Esophagus squamous epithelium (tissue), 5 donors: ENCODE measurements around the gene TTC21A. TPM values are rescaled to one million over a fixed set of nuclear protein-coding genes. Genes with fewer than 3 reads are reported as not detected.
A peak's percentile ranks its signal among the peaks of the same experiment; 100 is the strongest.
"Not testable (repeated sequence)": the region's sequence is repeated elsewhere in the genome, so short reads cannot be mapped to it uniquely, and the experiment has no call there.

ENCODE experiments used
- DNase-seq: peaks from one replicate; lab custom pipeline; 2025; lab: John Stamatoyannopoulos, UW
- H3K27ac ChIP-seq, 4 donors: fragments of 200-600 bp; sonication (generic); one replicate each; pipeline ENCODE4 v1.5.1; 2016 to 2019; ENCODE audit warnings: mild to moderate bottlenecking in 1 of 4
- H3K27me3 ChIP-seq, 4 donors: fragments of 200-600 bp; sonication (generic); 1 replicate in 3 of 4; 2 replicates in 1 of 4; pipeline versions ENCODE4 v1.5.1 to v1.6.0; 2017 to 2021; ENCODE audit warnings: antibody characterized with exemption in 1 of 4
- H3K36me3 ChIP-seq, 3 donors: fragments of 200-600 bp; sonication (generic); one replicate each; pipeline ENCODE4 v1.5.1; 2016 to 2019
- H3K4me1 ChIP-seq, 3 donors: fragments of 200-600 bp; sonication (generic); one replicate each; pipeline ENCODE4 v1.5.1; 2017 to 2019
- H3K4me3 ChIP-seq, 4 donors: fragments of 200-600 bp; sonication (generic); 1 replicate in 3 of 4; 2 replicates in 1 of 4; pipeline ENCODE4 v1.5.1; 2016 to 2019; ENCODE audit warnings: mild to moderate bottlenecking in 2 of 4, moderate library complexity in 1 of 4
- H3K9me3 ChIP-seq, 3 donors: fragments of 200-600 bp; sonication (generic); one replicate each; pipeline ENCODE4 v1.5.1; 2016 to 2019
- POLR2A ChIP-seq, 4 donors: fragments of 450-650 bp; IDR thresholded peaks; one replicate each; pipeline ENCODE4 v1.6.1; 2017; ENCODE audit warnings: antibody characterized with exemption in 4 of 4, mild to moderate bottlenecking in 4 of 4, moderate library complexity in 3 of 4
- whole genome bisulfite sequencing, 2 donors: methylation state at CpG; one replicate each; pipeline ENCODE4 v1.1.5; 2018; 5-methylcytosine and 5-hydroxymethylcytosine counted together
- intact Hi-C: fragments of 100-400 bp; cut with DNase I; formaldehyde crosslinking; loops from one replicate; pipeline ENCODE4 v1.15.0; 2022
- total RNA-seq, 4 donors: library from RNA; depleted of rRNA; stranded (reverse); fragments of >200 nt; gene quantifications; one replicate each; pipeline ENCODE4 v1.1.0, GENCODE V29; 2016
- TF ChIP-seq, protein P1 (sequence below), 6 experiments: fragments of 450-650 bp in 4 of 6; fragments of 200-600 bp in 2 of 6; sonication (generic) in 2 of 6; IDR thresholded peaks; one replicate each; pipeline ENCODE4 v1.5.1; 2016 to 2019; ENCODE audit warnings: antibody characterized with exemption in 6 of 6, mild to moderate bottlenecking in 4 of 6, moderate library complexity in 4 of 6
- donor health status: DM: yes; HTN: yes; CAD: no.

TTC21A gene, protein sequence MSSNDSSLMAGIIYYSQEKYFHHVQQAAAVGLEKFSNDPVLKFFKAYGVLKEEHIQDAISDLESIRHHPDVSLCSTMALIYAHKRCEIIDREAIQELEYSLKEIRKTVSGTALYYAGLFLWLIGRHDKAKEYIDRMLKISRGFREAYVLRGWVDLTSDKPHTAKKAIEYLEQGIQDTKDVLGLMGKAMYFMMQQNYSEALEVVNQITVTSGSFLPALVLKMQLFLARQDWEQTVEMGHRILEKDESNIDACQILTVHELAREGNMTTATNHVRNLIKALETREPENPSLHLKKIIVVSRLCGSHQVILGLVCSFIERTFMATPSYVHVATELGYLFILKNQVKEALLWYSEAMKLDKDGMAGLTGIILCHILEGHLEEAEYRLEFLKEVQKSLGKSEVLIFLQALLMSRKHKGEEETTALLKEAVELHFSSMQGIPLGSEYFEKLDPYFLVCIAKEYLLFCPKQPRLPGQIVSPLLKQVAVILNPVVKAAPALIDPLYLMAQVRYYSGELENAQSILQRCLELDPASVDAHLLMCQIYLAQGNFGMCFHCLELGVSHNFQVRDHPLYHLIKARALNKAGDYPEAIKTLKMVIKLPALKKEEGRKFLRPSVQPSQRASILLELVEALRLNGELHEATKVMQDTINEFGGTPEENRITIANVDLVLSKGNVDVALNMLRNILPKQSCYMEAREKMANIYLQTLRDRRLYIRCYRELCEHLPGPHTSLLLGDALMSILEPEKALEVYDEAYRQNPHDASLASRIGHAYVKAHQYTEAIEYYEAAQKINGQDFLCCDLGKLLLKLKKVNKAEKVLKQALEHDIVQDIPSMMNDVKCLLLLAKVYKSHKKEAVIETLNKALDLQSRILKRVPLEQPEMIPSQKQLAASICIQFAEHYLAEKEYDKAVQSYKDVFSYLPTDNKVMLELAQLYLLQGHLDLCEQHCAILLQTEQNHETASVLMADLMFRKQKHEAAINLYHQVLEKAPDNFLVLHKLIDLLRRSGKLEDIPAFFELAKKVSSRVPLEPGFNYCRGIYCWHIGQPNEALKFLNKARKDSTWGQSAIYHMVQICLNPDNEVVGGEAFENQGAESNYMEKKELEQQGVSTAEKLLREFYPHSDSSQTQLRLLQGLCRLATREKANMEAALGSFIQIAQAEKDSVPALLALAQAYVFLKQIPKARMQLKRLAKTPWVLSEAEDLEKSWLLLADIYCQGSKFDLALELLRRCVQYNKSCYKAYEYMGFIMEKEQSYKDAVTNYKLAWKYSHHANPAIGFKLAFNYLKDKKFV (N-terminal part only)
- total RNA-seq: 1 to 10 TPM; 1.6 to 2.9 (median 2.5) TPM

DNA sequence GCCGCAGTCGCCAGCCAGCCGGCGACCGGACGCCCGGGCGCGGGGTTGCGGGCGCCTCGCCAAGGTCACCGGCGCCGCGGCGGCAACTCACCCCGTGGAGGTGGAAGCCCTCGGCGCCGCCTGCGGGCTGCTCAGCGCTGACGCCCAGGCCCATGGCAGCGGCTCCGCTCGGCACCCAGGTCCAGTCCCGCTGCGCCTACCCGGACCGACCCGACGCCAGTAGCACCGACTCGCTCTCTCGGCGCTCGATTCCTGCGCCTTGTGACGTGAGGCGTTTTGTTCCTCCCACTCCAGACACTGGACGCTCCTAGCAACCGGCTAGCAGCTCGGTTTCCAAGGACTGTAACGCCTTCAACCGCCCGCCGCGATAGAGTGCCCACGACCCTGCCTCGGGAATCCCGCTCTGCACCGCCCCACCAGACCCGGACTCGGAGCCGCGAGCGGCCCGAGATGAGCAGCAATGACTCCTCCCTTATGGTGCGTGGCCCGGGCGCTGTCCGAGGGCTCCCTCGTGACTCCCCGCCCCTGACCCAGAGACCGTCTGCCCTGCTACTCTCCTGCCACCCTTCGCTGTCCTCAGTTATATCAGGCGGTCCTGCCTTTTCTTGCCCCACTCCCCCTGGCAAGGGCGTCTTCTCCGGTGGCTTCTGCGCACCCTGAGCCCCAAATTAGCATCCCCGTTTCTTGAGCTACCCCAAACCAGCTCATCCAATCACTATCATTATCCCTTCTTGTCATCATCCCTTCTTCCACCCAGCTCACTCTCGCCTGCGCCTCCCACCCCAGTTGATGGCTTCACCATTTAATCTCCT, at the start of gene TTC21A, which contains the start of gene GORASP1:
TTC21A (plus strand) TSS at position 293 of the 812 bp plus-strand sequence; CDS start at position 451, 158 bp downstream.
GORASP1 (minus strand) TSS at position 240 of the 812 bp plus-strand sequence; CDS start at position 154, 86 bp downstream.
- peak; percentile 23 for DNase-seq
- intact Hi-C loops: loop anchor here (10.0 kb wide), 1 partner anchor 177 kb away; the partner anchor contains the start of gene CX3CR1
- peak within 1 kb of the TSS; percentile 89 to 99 (median 96) for H3K27ac ChIP-seq
- TF ChIP-seq, protein P1, sequence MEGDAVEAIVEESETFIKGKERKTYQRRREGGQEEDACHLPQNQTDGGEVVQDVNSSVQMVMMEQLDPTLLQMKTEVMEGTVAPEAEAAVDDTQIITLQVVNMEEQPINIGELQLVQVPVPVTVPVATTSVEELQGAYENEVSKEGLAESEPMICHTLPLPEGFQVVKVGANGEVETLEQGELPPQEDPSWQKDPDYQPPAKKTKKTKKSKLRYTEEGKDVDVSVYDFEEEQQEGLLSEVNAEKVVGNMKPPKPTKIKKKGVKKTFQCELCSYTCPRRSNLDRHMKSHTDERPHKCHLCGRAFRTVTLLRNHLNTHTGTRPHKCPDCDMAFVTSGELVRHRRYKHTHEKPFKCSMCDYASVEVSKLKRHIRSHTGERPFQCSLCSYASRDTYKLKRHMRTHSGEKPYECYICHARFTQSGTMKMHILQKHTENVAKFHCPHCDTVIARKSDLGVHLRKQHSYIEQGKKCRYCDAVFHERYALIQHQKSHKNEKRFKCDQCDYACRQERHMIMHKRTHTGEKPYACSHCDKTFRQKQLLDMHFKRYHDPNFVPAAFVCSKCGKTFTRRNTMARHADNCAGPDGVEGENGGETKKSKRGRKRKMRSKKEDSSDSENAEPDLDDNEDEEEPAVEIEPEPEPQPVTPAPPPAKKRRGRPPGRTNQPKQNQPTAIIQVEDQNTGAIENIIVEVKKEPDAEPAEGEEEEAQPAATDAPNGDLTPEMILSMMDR (IDR thresholded peaks at IDR 0.05): peak in 1 of 6 experiments; percentile 3
- TF ChIP-seq POLR2A (IDR thresholded peaks at IDR 0.05): peak in 3 of 4 donors; percentile 7 to 89 (median 76)
- no peaks in the 10 kb centered on the region for H3K9me3 ChIP-seq
- no peaks in the 10 kb centered on the region for H3K27me3 ChIP-seq
- 0 to 2% methylated on average over 15 to 18 of the region's 74 CpGs for WGBS, 2 donors
- peaks cover 18 to 58% (median 24%) of the 10 kb centered on the region in 3 donors for H3K4me1 ChIP-seq
- H3K4me3 ChIP-seq: peak within 1 kb of the TSS; percentile 74 to 99 (median 93)
- peaks cover 0 to 21% (median 0%) of the 10 kb centered on the region in 3 donors for H3K36me3 ChIP-seq

DNA sequence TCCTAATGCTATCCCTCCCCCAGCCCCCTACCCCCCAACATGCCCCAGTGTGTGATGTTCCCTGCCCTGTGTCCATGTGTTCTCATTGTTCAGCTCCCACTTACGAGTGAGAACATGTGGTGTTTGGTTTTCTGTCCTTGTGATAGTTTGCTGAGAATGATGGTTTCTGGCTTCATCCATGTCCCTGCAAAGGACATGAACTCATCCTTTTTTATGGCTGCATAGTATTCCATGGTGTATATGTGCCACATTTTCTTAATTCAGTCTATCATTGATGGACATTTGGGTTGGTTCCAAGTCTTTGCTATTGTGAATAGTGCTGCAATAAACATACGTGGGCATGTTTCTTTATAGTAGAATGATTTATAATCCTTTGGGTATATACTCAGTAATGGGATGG, 46.3 kb upstream of the TTC21A start:
- H3K27me3 ChIP-seq, H3K27ac ChIP-seq, intact Hi-C loops, H3K4me3 ChIP-seq, H3K9me3 ChIP-seq, DNase-seq, H3K4me1 ChIP-seq: not testable (repeated sequence)
- 54 to 83% methylated on average over 1 to 2 of the region's 2 CpGs for WGBS, 2 donors
- peaks cover 0 to 29% (median 0%) of the 10 kb centered on the region in 3 donors for H3K36me3 ChIP-seq

DNA sequence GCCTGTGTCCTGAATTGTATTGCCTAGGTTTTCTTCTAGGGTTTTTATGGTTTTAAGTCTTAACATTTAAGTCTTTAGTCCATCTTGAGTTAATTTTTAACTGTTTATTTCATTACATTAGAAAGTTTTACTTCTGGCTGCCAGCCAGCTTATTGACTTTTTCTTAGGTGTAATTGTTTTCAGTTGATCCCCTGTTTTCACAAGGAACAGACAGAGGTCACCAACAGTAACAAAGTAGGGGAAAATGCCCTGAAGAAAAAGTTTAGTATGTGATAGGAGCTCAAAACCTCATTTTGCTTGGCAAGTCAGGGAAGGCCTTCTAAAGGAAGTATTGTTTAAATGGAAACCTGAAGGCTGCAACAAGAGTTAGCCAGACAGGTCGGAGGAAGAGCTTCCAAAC, 45.3 kb upstream of the TTC21A start:
- Histone ChIP-seq H3K9me3 (no peaks in the 10 kb centered on the region), H3K4me3 (no peak overlapping the region), H3K36me3 (peaks cover 0 to 38% (median 0%) of the 10 kb centered on the region in 3 donors), H3K4me1 (no peaks in the 10 kb centered on the region), H3K27ac (no peak overlapping the region), H3K27me3 (no peaks in the 10 kb centered on the region)
- 50 to 77% methylated on average over 1 of the region's 1 CpG for WGBS, 2 donors
- TF ChIP-seq, protein P1 (IDR thresholded peaks at IDR 0.05): no peak
- no peak for TF ChIP-seq POLR2A (IDR thresholded peaks at IDR 0.05)
- intact Hi-C loops: no loop called here
- DNase-seq: no peak

DNA sequence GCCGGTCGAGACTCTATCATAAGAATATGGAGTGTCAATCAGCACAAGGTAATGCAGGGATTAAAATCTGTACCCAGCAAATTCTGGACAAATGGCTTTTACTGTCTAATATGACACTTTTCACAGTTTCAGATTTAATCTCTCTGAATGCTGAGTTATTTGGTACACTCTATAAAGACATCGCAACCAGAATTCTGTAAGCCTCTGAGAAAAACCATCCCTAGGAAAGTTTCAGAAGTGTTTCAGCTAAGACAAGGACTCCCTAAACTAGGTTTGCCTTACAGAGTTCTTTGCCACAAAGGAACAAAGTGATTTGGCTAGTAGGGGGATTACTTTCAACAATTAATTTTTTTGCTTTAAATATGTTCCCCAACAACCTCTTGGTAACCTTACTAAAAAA, 44.3 kb upstream of the TTC21A start:
- H3K9me3 ChIP-seq: no peaks in the 10 kb centered on the region
- peaks cover 0 to 48% (median 0%) of the 10 kb centered on the region in 3 donors for H3K36me3 ChIP-seq
- WGBS, 2 donors: 80 to 88% methylated on average over 3 of the region's 3 CpGs
- no peaks in the 10 kb centered on the region for H3K4me1 ChIP-seq
- H3K4me3 ChIP-seq: no peak overlapping the region
- H3K27me3 ChIP-seq: no peaks in the 10 kb centered on the region
- DNase-seq: no peak
- no peak for TF ChIP-seq POLR2A (IDR thresholded peaks at IDR 0.05)
- TF ChIP-seq, protein P1 (IDR thresholded peaks at IDR 0.05): no peak
- intact Hi-C loops: no loop called here
- no peak overlapping the region for H3K27ac ChIP-seq
